ENCODE data around the gene PLEKHH1.

DNA sequence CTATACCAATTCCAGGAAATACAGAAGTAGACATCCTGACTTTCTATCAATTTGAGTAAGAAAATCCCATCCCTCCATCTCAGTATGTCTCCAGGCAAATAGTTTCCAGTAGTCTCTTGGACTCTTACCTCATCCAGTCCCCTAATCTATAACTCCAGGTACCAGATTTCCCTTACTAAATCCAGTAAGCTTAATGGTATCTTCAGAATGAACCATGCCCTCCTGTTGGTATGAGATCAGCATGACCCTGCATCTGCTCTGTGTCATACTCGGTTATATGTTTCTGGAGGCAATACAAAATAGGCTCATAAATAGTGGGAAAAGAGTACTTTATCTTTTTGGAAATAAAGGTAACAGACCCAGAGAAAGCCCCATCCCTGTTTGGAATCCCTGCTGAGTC is 48.6 kb downstream of the PLEKHH1 start:
- TF ChIP-seq CTCF (IDR thresholded peaks at IDR 0.05; ENCODE audit: low read depth, low read length, missing input control) (no peak), JUND (IDR thresholded peaks at IDR 0.05) (no peak), EGR1 (IDR thresholded peaks at IDR 0.05; ENCODE audit: low read depth in 2 of 2) (no peak)

Data from liver (tissue), 3 donors.